Inflammatory macrophage treated with lipopolysaccharide for 1 hour (primary cell): ENCODE results near the gene BTRC.

Experiments used
- DNase-seq, 2 donors: peaks; one replicate each; pipeline ENCODE4 v3.0.0-alpha.2; 2020 to 2022

Gene BTRC

GRCh38 chr10:101595591-101596433 is 241.8 kb downstream of the BTRC start:
- no peak for DNase-seq

GRCh38 chr10:101597091-101597900 is 243.3 kb downstream of the BTRC start:
- no peak for DNase-seq

- DNase-seq = no peak
These were observed 247.6 kb downstream of the BTRC start for GRCh38 chr10:101601541-101601940.

DNA sequence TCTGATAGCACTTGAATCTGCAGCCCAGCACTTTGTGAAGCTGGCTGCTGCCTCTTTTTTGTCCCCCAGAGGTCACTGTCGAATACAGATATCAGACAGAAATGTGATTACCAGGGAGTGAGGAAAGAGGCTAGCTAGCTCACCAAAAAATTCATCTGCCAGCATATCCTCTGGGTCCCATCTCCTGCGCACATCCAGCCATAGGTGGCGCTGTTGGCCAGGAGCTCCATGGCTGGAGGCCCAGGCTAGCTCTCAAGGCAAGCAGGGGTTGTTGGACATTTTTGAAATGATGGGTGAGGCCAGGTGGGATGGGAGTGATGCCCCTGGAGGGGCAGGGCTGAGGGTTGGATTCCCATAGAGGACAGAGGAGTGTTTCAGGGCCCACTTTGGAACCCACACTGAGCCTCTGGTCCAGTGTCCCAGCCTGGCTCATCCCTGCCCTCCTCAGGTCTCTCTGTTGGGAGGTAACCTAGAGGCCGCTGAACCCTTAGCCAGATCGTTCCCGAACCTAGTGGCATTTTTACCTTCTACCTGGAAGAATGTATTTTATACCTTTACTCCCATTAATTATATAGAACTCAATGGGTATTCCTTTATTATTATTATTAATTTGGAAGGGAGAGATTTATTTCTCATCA is 248.9 kb downstream of the BTRC start:
- DNase-seq = peak; percentile 22 to 76
